Inflammatory macrophage treated with lipopolysaccharide for 1 hour (primary cell): ENCODE measurements around the gene PTCH2.

ENCODE experiments used
- DNase-seq, 2 donors: peaks; one replicate each; pipeline ENCODE4 v3.0.0-alpha.2; 2020 to 2022

PTCH2 gene

DNA sequence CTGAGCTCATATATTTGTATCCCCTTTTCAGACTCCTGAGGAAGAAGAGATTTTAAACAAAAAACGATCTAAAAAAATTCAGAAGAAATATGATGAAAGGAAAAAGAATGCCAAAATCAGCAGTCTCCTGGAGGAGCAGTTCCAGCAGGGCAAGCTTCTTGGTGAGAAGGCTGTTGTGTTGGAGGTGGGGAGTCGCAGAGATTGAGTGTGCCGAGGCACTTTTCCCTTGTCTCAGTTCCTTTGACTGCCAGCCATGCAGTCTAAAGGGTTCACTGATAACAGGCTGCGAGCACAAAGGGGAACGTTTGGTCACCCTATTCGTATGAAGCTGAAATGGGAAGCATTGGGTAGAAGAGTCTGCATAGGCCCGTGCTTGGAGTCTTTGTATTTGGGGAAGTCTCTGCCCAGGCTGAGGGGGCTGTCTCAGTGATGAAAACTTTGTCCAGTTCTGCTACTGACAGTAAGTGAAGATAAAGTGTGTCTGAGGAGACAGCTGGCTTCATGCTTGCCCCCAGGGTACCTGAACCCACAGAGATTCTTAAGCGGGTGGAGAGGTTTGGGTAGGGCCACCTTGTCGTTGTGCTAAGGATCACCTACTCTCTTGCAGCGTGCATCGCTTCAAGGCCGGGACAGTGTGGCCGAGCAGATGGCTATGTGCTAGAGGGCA lies 65.0 kb downstream of the PTCH2 start:
- peak; percentile 49 to 65 for DNase-seq

GRCh38 chr1:44777547-44777946 lies 65.5 kb downstream of the PTCH2 start:
- no peak for DNase-seq

GRCh38 chr1:44776730-44777068 lies 66.4 kb downstream of the PTCH2 start:
- no peak for DNase-seq

DNA sequence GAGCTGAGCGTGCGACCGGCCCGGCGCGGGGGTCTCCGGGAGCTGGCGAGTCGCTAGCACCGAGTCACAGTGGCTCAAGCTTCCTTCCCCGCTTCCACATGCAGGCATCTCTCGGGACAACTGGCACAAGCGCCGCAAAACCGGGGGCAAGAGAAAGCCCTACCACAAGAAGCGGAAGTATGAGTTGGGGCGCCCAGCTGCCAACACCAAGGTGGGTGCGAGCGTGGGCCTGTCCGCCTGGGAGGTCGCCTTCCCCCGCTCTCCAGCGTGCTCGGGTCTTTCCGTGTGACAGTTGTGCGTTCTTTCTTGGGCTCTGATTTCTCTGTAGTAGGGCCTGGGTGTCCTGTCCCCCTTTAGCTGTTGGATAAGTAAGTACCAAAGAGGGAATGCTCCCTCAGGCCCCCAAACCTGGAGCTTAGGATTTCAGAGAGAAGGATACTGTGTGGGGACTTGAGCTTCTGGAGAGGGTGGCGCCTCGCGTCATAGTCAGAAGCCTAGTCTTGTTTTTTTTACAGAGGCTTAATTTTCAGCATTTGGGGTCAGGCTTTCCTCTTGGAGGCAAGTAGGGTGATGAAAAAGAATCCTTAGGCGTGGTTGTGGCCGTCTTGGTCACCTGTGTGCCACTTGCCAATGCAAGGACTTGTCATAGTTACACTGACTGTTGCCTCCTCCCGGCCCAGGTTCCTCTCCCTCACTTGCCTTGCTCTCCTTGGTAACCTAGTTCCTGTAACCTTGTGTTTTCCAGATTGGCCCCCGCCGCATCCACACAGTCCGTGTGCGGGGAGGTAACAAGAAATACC lies 66.9 kb downstream of the PTCH2 start:
- peak; percentile 28 for DNase-seq

GRCh38 chr1:44775078-44775929 lies 67.7 kb downstream of the PTCH2 start, which contains the start of gene RPS8:
RPS8 (plus strand) TSS chr1:44775540; CDS start chr1:44775597, 57 bp downstream.
- peak; percentile 90 to 98 for DNase-seq
